Activated CD8-positive, alpha-beta memory T cell treated with anti-CD3 and anti-CD28 coated beads, Interleukin-2, amount 50 U/mL, for 1 hour (primary cell): ENCODE results near the gene PLA2R1.

ENCODE experiments used
- DNase-seq: peaks from one replicate; pipeline ENCODE4 v3.0.0-alpha.2; 2020; ENCODE audit errors: extremely low read depth

The PLA2R1 gene

GRCh38 chr2:160062292-160063005 lies at the start of gene PLA2R1:
PLA2R1 (minus strand) TSS chr2:160062615; CDS start chr2:160062403, 212 bp downstream.
- DNase-seq, result no peak

- no peak for DNase-seq
Measured at GRCh38 chr2:160110674-160111239, 48.3 kb upstream of the PLA2R1 start.

GRCh38 chr2:160109939-160110673 lies 47.7 kb upstream of the PLA2R1 start:
- DNase-seq, result peak; percentile 10

GRCh38 chr2:160109243-160109642 lies 46.8 kb upstream of the PLA2R1 start:
- DNase-seq, result no peak

GRCh38 chr2:160108646-160109045 lies 46.2 kb upstream of the PLA2R1 start:
- no peak for DNase-seq

- no peak for DNase-seq
Measured at GRCh38 chr2:160105366-160105765, 43.0 kb upstream of the PLA2R1 start.

- DNase-seq, result no peak
Measured at GRCh38 chr2:160104115-160104514, 41.7 kb upstream of the PLA2R1 start.

GRCh38 chr2:160097326-160097725 lies 34.9 kb upstream of the PLA2R1 start:
- DNase-seq, result no peak

GRCh38 chr2:160096409-160096808 lies 34.0 kb upstream of the PLA2R1 start:
- no peak for DNase-seq

- no peak for DNase-seq
Measured at GRCh38 chr2:160092445-160092844, 30.0 kb upstream of the PLA2R1 start.

- no peak for DNase-seq
Measured at GRCh38 chr2:160091381-160091780, 29.0 kb upstream of the PLA2R1 start.

GRCh38 chr2:160087854-160088745 lies 25.7 kb upstream of the PLA2R1 start:
- DNase-seq, result no peak

GRCh38 chr2:160085662-160086061 lies 23.2 kb upstream of the PLA2R1 start:
- no peak for DNase-seq

GRCh38 chr2:160077912-160078810 lies 15.7 kb upstream of the PLA2R1 start:
- DNase-seq, result no peak

GRCh38 chr2:160076914-160077313 lies 14.5 kb upstream of the PLA2R1 start:
- no peak for DNase-seq

- DNase-seq, result no peak
Measured at GRCh38 chr2:160076241-160076640, 13.8 kb upstream of the PLA2R1 start.

GRCh38 chr2:160075171-160075570 lies 12.8 kb upstream of the PLA2R1 start:
- no peak for DNase-seq

GRCh38 chr2:160073284-160073888 lies 11.0 kb upstream of the PLA2R1 start:
- DNase-seq, result no peak

GRCh38 chr2:160068906-160069305 lies 6.5 kb upstream of the PLA2R1 start:
- DNase-seq, result no peak

GRCh38 chr2:160064916-160065315 lies 2.5 kb upstream of the PLA2R1 start:
- no peak for DNase-seq
